H1 (cell line): Measurements from ENCODE around the gene SSC5D. TPM values are rescaled to one million over a fixed set of nuclear protein-coding genes. Genes with fewer than 3 reads are reported as not detected.

ENCODE experiments used
- CTCF ChIA-PET: fragments of 300-600 bp; sonication (Branson Sonifier 250); formaldehyde crosslinking; loops from one replicate; lab custom pipeline; 2021; ENCODE audit not compliant: partially characterized antibody; lab: Charles Lee
- POLR2A ChIA-PET: fragments of 300-600 bp; sonication (Branson Sonifier 250); formaldehyde crosslinking; loops from one replicate; lab custom pipeline; 2021; ENCODE audit warnings: inconsistent platforms; ENCODE audit not compliant: partially characterized antibody; lab: Charles Lee
- DNase-seq, 2 experiments: peaks; one replicate each; pipeline versions ENCODE4 v3.0.0 to v3.0.0-alpha.2; 2010 to 2022; ENCODE audit warnings: low spot score in 2 of 2, low read depth in 1 of 2, mixed read lengths in 1 of 2
- FAIRE-seq: peaks from 2 replicates; lab custom pipeline; 2011; peaks lifted over from hg19 to GRCh38; lab: Jason Lieb, UNC
- H2AFZ ChIP-seq: 2 replicates; pipeline ENCODE4 v1.8.1; 2012; ENCODE audit warnings: low read length, inconsistent platforms
- H2AK5ac ChIP-seq: 2 replicates; pipeline ENCODE4 v1.6.1; 2013; ENCODE audit warnings: low read depth, low read length
- H2BK120ac ChIP-seq: replicated peaks from 2 replicates; pipeline ENCODE3; 2013; ENCODE audit warnings: low read depth, low read length, inconsistent platforms
- H2BK12ac ChIP-seq: 2 replicates; pipeline ENCODE4 v1.6.1; 2013; ENCODE audit warnings: low read depth, low read length
- H2BK15ac ChIP-seq: 2 replicates; pipeline ENCODE4 v1.6.1; 2013; ENCODE audit warnings: low read length
- H2BK20ac ChIP-seq: 2 replicates; pipeline ENCODE4 v1.6.1; 2013; ENCODE audit warnings: low read length
- H2BK5ac ChIP-seq: 2 replicates; pipeline ENCODE4 v1.6.1; 2013; ENCODE audit warnings: low read depth, low read length
- H3K14ac ChIP-seq: 2 replicates; pipeline ENCODE4 v1.6.1; 2013; ENCODE audit warnings: inconsistent platforms; ENCODE audit not compliant: insufficient read length
- H3K18ac ChIP-seq: 2 replicates; pipeline ENCODE4 v1.6.1; 2013; ENCODE audit warnings: low read length; ENCODE audit errors: extremely low read depth
- H3K23ac ChIP-seq: 2 replicates; pipeline ENCODE4 v1.6.1; 2013; ENCODE audit warnings: inconsistent platforms; ENCODE audit not compliant: insufficient read length
- H3K23me2 ChIP-seq: 2 replicates; pipeline ENCODE4 v1.6.1; 2013; ENCODE audit warnings: low read depth, low read length
- H3K27ac ChIP-seq: 2 replicates; pipeline ENCODE4 v1.6.1; 2011; ENCODE audit warnings: low read depth, low read length, inconsistent platforms
- H3K27me3 ChIP-seq, 4 experiments: replicated peaks in 1 of 4; 1 replicate in 1 of 4; 2 replicates in 3 of 4; pipeline versions ENCODE4 v1.6.1 to v1.8.1; 2011 to 2013; ENCODE audit warnings: low read length in 3 of 4, mild to moderate bottlenecking in 3 of 4, inconsistent platforms in 2 of 4, mixed read lengths in 2 of 4, moderate library complexity in 1 of 4; ENCODE audit not compliant: control insufficient read depth in 3 of 4, insufficient read depth in 3 of 4; ENCODE audit errors: extremely low read depth in 1 of 4
- H3K36me3 ChIP-seq, 4 experiments: 2 replicates each; pipeline versions ENCODE4 v1.6.1 to v1.8.1; 2011 to 2013; ENCODE audit warnings: mild to moderate bottlenecking in 4 of 4, low read length in 3 of 4, moderate library complexity in 2 of 4, control low read depth in 1 of 4, inconsistent platforms in 1 of 4; ENCODE audit not compliant: insufficient read depth in 4 of 4, control insufficient read depth in 2 of 4
- H3K4ac ChIP-seq: replicated peaks from 2 replicates; pipeline ENCODE3; 2013; ENCODE audit warnings: low read length, low read depth, mixed read lengths, inconsistent platforms; ENCODE audit not compliant: insufficient read length
- H3K4me1 ChIP-seq, 4 experiments: replicated peaks in 1 of 4; 1 replicate in 1 of 4; 2 replicates in 3 of 4; pipeline versions ENCODE4 v1.6.1 to v1.8.1; 2011 to 2013; ENCODE audit warnings: low read length in 3 of 4, inconsistent platforms in 2 of 4, mixed read lengths in 1 of 4; ENCODE audit not compliant: insufficient read depth in 4 of 4, control insufficient read depth in 3 of 4
- H3K4me2 ChIP-seq, 2 experiments: 2 replicates each; pipeline versions ENCODE4 v1.6.1 to v1.8.1; 2011 to 2013; ENCODE audit warnings: low read depth in 2 of 2, low read length in 2 of 2, control low read depth in 1 of 2, inconsistent platforms in 1 of 2, mild to moderate bottlenecking in 1 of 2; ENCODE audit not compliant: insufficient read depth in 1 of 2
- H3K4me3 ChIP-seq, 4 experiments: fragments of 200-600, 300-600 bp in 1 of 4; sonication (generic), shearing (Covaris generic), sonication (Bioruptor Twin) in 1 of 4; 2 replicates each; pipeline versions ENCODE4 v1.5.1 to v1.8.1; 2011 to 2016; ENCODE audit warnings: low read length in 4 of 4, low read depth in 3 of 4, control low read depth in 2 of 4, inconsistent platforms in 2 of 4, mild to moderate bottlenecking in 2 of 4, mixed read lengths in 1 of 4, moderate library complexity in 1 of 4; ENCODE audit not compliant: insufficient read depth in 2 of 4; ENCODE audit errors: extremely low read depth in 1 of 4
- H3K56ac ChIP-seq: replicated peaks from 2 replicates; pipeline ENCODE3; 2013; ENCODE audit warnings: low read depth, mild to moderate bottlenecking, mixed read lengths, low read length, inconsistent platforms; ENCODE audit not compliant: insufficient read length
- H3K79me1 ChIP-seq: 2 replicates; pipeline ENCODE4 v1.6.1; 2013; ENCODE audit warnings: low read depth, low read length, control low read depth
- H3K79me2 ChIP-seq, 2 experiments: 2 replicates each; pipeline versions ENCODE4 v1.6.1 to v1.8.1; 2012 to 2013; ENCODE audit warnings: low read length in 2 of 2, mild to moderate bottlenecking in 2 of 2, inconsistent platforms in 1 of 2; ENCODE audit not compliant: insufficient read depth in 2 of 2, control insufficient read depth in 1 of 2
- H3K9ac ChIP-seq, 4 experiments: replicated peaks in 1 of 4; 1 replicate in 1 of 4; 2 replicates in 3 of 4; pipeline versions ENCODE4 v1.6.1 to v1.8.1; 2011 to 2013; ENCODE audit warnings: low read depth in 3 of 4, low read length in 3 of 4, control low read depth in 2 of 4, mild to moderate bottlenecking in 2 of 4, moderate library complexity in 2 of 4, inconsistent platforms in 1 of 4; ENCODE audit errors: extremely low read depth in 1 of 4
- H3K9me3 ChIP-seq, 2 experiments: 2 replicates each; pipeline versions ENCODE4 v1.6.1 to v1.8.1; 2012 to 2013; ENCODE audit warnings: mild to moderate bottlenecking in 2 of 2, moderate library complexity in 2 of 2, control low read depth in 1 of 2, inconsistent platforms in 1 of 2, low read depth in 1 of 2, low read length in 1 of 2, mixed read lengths in 1 of 2; ENCODE audit not compliant: insufficient read depth in 2 of 2
- H4K20me1 ChIP-seq, 2 experiments: replicated peaks in 1 of 2; 2 replicates each; pipeline versions ENCODE3 to v1.8.1; 2011 to 2013; ENCODE audit warnings: inconsistent platforms in 2 of 2, low read length in 2 of 2, mild to moderate bottlenecking in 1 of 2; ENCODE audit not compliant: insufficient read depth in 2 of 2, control insufficient read depth in 1 of 2
- H4K5ac ChIP-seq: 2 replicates; pipeline ENCODE4 v1.6.1; 2013; ENCODE audit warnings: low read length, low read depth, mixed read lengths, inconsistent platforms; ENCODE audit not compliant: insufficient read length
- H4K8ac ChIP-seq: 2 replicates; pipeline ENCODE4 v1.8.0; 2013; ENCODE audit warnings: mild to moderate bottlenecking, moderate library complexity, low read length, inconsistent platforms; ENCODE audit not compliant: insufficient read depth; ENCODE audit errors: extremely low read depth
- H4K91ac ChIP-seq: replicated peaks from 2 replicates; pipeline ENCODE3; 2013; ENCODE audit warnings: low read length, mixed read lengths, inconsistent platforms; ENCODE audit not compliant: insufficient read length
- CBX5 ChIP-seq: fragments of 300-800, 300-1000 bp; sonication (generic); IDR thresholded peaks from 2 replicates; pipeline ENCODE4 v1.7.1; 2016; ENCODE audit warnings: antibody characterized with exemption, low read length, low read depth
- CREB1 ChIP-seq: IDR thresholded peaks from 2 replicates; pipeline ENCODE4 v1.6.1; 2012; ENCODE audit warnings: inconsistent platforms
- KDM1A ChIP-seq: fragments of 200-600, 300-600 bp; sonication (generic); IDR thresholded peaks from 2 replicates; pipeline ENCODE4 v1.7.1; 2016; ENCODE audit warnings: mild to moderate bottlenecking, low read length, borderline replicate concordance
- KDM5A ChIP-seq: fragments of 200-600 bp; IDR thresholded peaks from 2 replicates; pipeline ENCODE4 v1.7.1; 2012; ENCODE audit warnings: mild to moderate bottlenecking, low read length, inconsistent platforms, mixed read lengths
- RNF2 ChIP-seq: fragments of 200-900, 300-1000 bp; sonication (generic); IDR thresholded peaks from 2 replicates; pipeline ENCODE4 v1.7.1; 2016; ENCODE audit warnings: borderline replicate concordance, low read depth, mild to moderate bottlenecking, antibody characterized with exemption, low read length; ENCODE audit not compliant: poor library complexity, severe bottlenecking; ENCODE audit errors: missing control alignments
- TEAD4 ChIP-seq: IDR thresholded peaks from 2 replicates; pipeline ENCODE4 v1.6.1; 2012; ENCODE audit warnings: low read depth, low read length, inconsistent platforms, mixed read lengths
- WGBS, 2 experiments: shearing (Covaris generic) in 1 of 2; methylation state at CpG; one replicate each; pipeline versions ENCODE4 v1.1.6 to v1.1.7; 2013 to 2015; ENCODE audit warnings: low lambda C conversion rate in 2 of 2, mixed read lengths in 2 of 2, inconsistent platforms in 1 of 2, low coverage in 1 of 2, missing lambda C conversion rate in 1 of 2; ENCODE audit not compliant: insufficient replicate concordance in 2 of 2, insufficient coverage in 1 of 2, insufficient read length in 1 of 2; ENCODE audit errors: extremely low coverage in 1 of 2, missing lambda C conversion rate in 1 of 2; 5-methylcytosine and 5-hydroxymethylcytosine counted together
- polyA plus RNA-seq, 7 experiments: library from polyadenylated mRNA; depleted of rRNA in 3 of 7; stranded (reverse) in 5 of 7; unstranded in 2 of 7; fragments of >200 nt in 5 of 7; fragments of 200-250 nt in 2 of 7; gene quantifications; 1 replicate in 5 of 7; 2 replicates in 1 of 7; 4 replicates in 1 of 7; pipeline versions ENCODE4 v1.2.1 to v1.2.3, GENCODE V29; 2011 to 2013; ENCODE audit warnings: missing spikeins in 2 of 7, mixed read lengths in 2 of 7
- total RNA-seq: library from RNA; stranded (reverse); fragmentation: NEBNext Ultra II Directional; extraction: Animal tissue kit (Norgen Biotek cat#: 25700); gene quantifications from 2 replicates; pipeline ENCODE4 v1.2.1, GENCODE V29; 2021
- TF ChIP-seq, protein P1 (sequence below): IDR thresholded peaks from 2 replicates; pipeline ENCODE4 v1.6.1; 2011; ENCODE audit warnings: low read depth, mild to moderate bottlenecking, low read length; ENCODE audit not compliant: insufficient read depth
- TF ChIP-seq, protein P2 (sequence below): IDR thresholded peaks from 2 replicates; pipeline ENCODE4 v1.6.1; 2012; ENCODE audit warnings: low read length, inconsistent platforms

SSC5D gene
- total and polyA plus RNA-seq, 2 of the 8 experiments (the other 6 are each of a cell fraction or from before 2014, with no cell fraction given), result 0.39 to 1.7 TPM

DNA sequence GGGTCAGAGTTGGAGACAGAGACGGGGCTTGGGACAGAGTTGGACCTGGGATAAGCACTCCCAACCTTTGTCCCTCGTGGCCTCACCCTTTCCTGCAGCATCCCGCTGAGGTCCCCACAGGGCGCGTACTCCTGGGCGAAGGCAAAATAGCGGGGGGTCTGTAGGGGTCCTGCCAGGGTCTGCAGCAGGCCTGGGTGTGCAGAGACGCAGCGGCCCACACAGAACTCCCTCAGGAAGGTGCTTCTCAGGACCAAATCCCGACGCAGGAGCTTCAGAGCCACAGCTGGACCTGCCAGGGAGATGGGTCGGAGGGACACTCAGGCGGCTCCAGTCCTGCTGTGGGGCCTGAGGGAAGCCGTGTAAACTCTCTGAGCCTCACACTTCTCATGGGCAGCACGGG, 55.8 kb downstream of the SSC5D start:
- Histone ChIP-seq H3K79me2 (no peaks in the 10 kb centered on the region), H2BK12ac (no peak overlapping the region), H3K9me3 (no peaks in the 10 kb centered on the region), H3K4ac (no peak overlapping the region), H4K91ac (no peak overlapping the region), H3K23ac (no peak overlapping the region), H3K27ac (no peak overlapping the region), H2BK15ac (no peak overlapping the region), H3K79me1 (no peaks in the 10 kb centered on the region), H3K4me1 (peaks cover 0 to 20% (median 12%) of the 10 kb centered on the region in 4 experiments; a peak in 6 of 7 replicates), H3K27me3 (no peaks in the 10 kb centered on the region; a peak in 3 of 7 replicates), H2AFZ (no peak overlapping the region), H3K14ac (no peak overlapping the region), H3K18ac (no peak overlapping the region), H3K9ac (no peak overlapping the region), H3K4me3 (no peak overlapping the region), H3K56ac (no peak overlapping the region), H3K23me2 (peaks cover 12% of the 10 kb centered on the region; the same call in 1 of the 2 replicates), H4K5ac (no peak overlapping the region)
- no peak for DNase-seq
- CTCF ChIA-PET, result interaction anchor here (1.0 to 1.4 kb wide), 2 partner anchors 29 to 40 kb away, joined by 3 read pairs; no protein-coding TSS in a partner anchor
- FAIRE-seq, result no peak
- POLR2A ChIA-PET, result interaction anchor here (0.5 to 1.2 kb wide), 4 partner anchors 12 to 1105 kb away, joined by 3 to 6 read pairs (median 4); no protein-coding TSS in a partner anchor
- no peak for TF ChIP-seq KDM5A
- TF ChIP-seq, protein P1, sequence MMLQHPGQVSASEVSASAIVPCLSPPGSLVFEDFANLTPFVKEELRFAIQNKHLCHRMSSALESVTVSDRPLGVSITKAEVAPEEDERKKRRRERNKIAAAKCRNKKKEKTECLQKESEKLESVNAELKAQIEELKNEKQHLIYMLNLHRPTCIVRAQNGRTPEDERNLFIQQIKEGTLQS, result no peak
- TF ChIP-seq CBX5, result no peak
- no peak for TF ChIP-seq RNF2
- TF ChIP-seq KDM1A, result no peak
- no peak for TF ChIP-seq TEAD4
- TF ChIP-seq, protein P2, sequence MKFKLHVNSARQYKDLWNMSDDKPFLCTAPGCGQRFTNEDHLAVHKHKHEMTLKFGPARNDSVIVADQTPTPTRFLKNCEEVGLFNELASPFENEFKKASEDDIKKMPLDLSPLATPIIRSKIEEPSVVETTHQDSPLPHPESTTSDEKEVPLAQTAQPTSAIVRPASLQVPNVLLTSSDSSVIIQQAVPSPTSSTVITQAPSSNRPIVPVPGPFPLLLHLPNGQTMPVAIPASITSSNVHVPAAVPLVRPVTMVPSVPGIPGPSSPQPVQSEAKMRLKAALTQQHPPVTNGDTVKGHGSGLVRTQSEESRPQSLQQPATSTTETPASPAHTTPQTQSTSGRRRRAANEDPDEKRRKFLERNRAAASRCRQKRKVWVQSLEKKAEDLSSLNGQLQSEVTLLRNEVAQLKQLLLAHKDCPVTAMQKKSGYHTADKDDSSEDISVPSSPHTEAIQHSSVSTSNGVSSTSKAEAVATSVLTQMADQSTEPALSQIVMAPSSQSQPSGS, result no peak
- TF ChIP-seq CREB1, result no peak
- TF ChIP-seq, all 59 proteins: peak for 0
- H2AK5ac ChIP-seq, result 0 out of 2 replicates have a peak overlapping the region, but pooled peaks have one; percentile 26
- no peak overlapping the region for H3K4me2 ChIP-seq
- H2BK5ac ChIP-seq, result no peak overlapping the region
- peaks cover 0 to 3% of the 10 kb centered on the region in 2 experiments for H4K20me1 ChIP-seq
- H2BK20ac ChIP-seq, result no peak overlapping the region
- H3K36me3 ChIP-seq, result no peaks in the 10 kb centered on the region; a peak in 1 of 8 replicates
- H2BK120ac ChIP-seq, result no peak overlapping the region
- H4K8ac ChIP-seq, result no peak overlapping the region
- WGBS, 2 experiments, result 94% methylated on average over 15 of the region's 15 CpGs; no CpG with 5 or more reads in 1 of the 2 experiments
